HL-60 (cell line): ENCODE measurements around the gene CEP72.

ENCODE experiments used
- POLR2AphosphoS5 ChIP-seq: IDR thresholded peaks from 2 replicates; pipeline ENCODE4 v1.6.1; 2012; ENCODE audit warnings: low read depth
- SPI1 ChIP-seq: IDR thresholded peaks from 2 replicates; pipeline ENCODE4 v1.6.1; 2012; ENCODE audit warnings: low read depth, mild to moderate bottlenecking, borderline replicate concordance
- TF ChIP-seq, protein P1 (sequence below): IDR thresholded peaks from one replicate; pipeline ENCODE4 v1.5.1; 2011; ENCODE audit warnings: low read length, control low read depth, inconsistent platforms; ENCODE audit not compliant: insufficient read depth
- TF ChIP-seq, protein P2 (sequence below): IDR thresholded peaks from 2 replicates; pipeline ENCODE4 v1.6.1; 2012; ENCODE audit warnings: low read depth; ENCODE audit not compliant: insufficient replicate concordance

DNA sequence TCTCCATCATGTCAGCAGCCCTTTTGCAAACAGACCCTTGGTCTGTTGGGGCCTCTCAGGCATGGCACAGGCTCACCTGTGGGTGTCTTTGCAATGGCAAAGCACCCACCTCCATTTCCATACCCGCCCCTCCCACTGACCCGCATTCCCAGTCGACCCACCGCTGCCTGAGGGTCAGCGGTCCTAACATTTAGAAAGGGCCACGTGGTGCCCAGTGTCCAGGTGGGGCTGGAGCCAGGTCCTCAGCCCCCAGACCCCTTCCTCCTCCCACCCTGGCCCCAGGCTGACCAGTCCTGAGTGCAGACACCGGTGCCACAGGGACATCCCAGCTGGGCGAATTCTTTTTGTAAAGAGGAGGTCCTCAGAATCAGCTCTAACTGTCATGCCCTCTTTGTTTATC, 43.3 kb upstream of the CEP72 start:
- TF ChIP-seq, protein P1, sequence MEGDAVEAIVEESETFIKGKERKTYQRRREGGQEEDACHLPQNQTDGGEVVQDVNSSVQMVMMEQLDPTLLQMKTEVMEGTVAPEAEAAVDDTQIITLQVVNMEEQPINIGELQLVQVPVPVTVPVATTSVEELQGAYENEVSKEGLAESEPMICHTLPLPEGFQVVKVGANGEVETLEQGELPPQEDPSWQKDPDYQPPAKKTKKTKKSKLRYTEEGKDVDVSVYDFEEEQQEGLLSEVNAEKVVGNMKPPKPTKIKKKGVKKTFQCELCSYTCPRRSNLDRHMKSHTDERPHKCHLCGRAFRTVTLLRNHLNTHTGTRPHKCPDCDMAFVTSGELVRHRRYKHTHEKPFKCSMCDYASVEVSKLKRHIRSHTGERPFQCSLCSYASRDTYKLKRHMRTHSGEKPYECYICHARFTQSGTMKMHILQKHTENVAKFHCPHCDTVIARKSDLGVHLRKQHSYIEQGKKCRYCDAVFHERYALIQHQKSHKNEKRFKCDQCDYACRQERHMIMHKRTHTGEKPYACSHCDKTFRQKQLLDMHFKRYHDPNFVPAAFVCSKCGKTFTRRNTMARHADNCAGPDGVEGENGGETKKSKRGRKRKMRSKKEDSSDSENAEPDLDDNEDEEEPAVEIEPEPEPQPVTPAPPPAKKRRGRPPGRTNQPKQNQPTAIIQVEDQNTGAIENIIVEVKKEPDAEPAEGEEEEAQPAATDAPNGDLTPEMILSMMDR: no peak
- TF ChIP-seq, protein P2, sequence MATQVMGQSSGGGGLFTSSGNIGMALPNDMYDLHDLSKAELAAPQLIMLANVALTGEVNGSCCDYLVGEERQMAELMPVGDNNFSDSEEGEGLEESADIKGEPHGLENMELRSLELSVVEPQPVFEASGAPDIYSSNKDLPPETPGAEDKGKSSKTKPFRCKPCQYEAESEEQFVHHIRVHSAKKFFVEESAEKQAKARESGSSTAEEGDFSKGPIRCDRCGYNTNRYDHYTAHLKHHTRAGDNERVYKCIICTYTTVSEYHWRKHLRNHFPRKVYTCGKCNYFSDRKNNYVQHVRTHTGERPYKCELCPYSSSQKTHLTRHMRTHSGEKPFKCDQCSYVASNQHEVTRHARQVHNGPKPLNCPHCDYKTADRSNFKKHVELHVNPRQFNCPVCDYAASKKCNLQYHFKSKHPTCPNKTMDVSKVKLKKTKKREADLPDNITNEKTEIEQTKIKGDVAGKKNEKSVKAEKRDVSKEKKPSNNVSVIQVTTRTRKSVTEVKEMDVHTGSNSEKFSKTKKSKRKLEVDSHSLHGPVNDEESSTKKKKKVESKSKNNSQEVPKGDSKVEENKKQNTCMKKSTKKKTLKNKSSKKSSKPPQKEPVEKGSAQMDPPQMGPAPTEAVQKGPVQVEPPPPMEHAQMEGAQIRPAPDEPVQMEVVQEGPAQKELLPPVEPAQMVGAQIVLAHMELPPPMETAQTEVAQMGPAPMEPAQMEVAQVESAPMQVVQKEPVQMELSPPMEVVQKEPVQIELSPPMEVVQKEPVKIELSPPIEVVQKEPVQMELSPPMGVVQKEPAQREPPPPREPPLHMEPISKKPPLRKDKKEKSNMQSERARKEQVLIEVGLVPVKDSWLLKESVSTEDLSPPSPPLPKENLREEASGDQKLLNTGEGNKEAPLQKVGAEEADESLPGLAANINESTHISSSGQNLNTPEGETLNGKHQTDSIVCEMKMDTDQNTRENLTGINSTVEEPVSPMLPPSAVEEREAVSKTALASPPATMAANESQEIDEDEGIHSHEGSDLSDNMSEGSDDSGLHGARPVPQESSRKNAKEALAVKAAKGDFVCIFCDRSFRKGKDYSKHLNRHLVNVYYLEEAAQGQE: no peak
- TF ChIP-seq POLR2AphosphoS5 (no peak), SPI1 (no peak)
